Nephron (organoid): Measurements from ENCODE around the gene ALK.

Experiments
- H3K27ac Mint-ChIP-seq, 3 experiments: 2 replicates each; pipeline ENCODE4 v1.8.0; 2020; ENCODE audit warnings: mixed read lengths in 3 of 3, mild to moderate bottlenecking in 2 of 3, moderate library complexity in 1 of 3
- H3K27me3 Mint-ChIP-seq: 2 replicates; pipeline ENCODE4 v1.8.0; 2021; ENCODE audit warnings: low read depth, mild to moderate bottlenecking, moderate library complexity, mixed read lengths
- H3K36me3 Mint-ChIP-seq: 2 replicates; pipeline ENCODE4 v1.8.0; 2020; ENCODE audit warnings: low read depth, mixed read lengths
- H3K4me1 Mint-ChIP-seq: 2 replicates; pipeline ENCODE4 v1.8.0; 2020; ENCODE audit warnings: mixed read lengths
- H3K4me3 Mint-ChIP-seq, 3 experiments: 2 replicates each; pipeline ENCODE4 v1.8.0; 2020; ENCODE audit warnings: mild to moderate bottlenecking in 3 of 3, mixed read lengths in 3 of 3, moderate library complexity in 2 of 3
- H3K9me3 Mint-ChIP-seq: 2 replicates; pipeline ENCODE4 v1.8.0; 2020; ENCODE audit warnings: mixed read lengths
- TF ChIP-seq, protein P1 (sequence below), 3 experiments: fragments of 200-600 bp; sonication (generic); IDR thresholded peaks; one replicate each; pipeline ENCODE4 v1.5.0; 2021; ENCODE audit warnings: antibody characterized with exemption in 3 of 3; ENCODE audit not compliant: unreplicated experiment in 3 of 3

ALK gene

GRCh38 chr2:29848566-29849310 lies 72.6 kb downstream of the ALK start:
- Mint-ChIP-seq H3K4me1 (peaks cover 6% of the 10 kb centered on the region), H3K4me3 (no peak overlapping the region), H3K9me3 (peaks cover 5% of the 10 kb centered on the region), H3K36me3 (no peaks in the 10 kb centered on the region), H3K27ac (no peak overlapping the region), H3K27me3 (peaks cover 20% of the 10 kb centered on the region)
- TF ChIP-seq, protein P1, sequence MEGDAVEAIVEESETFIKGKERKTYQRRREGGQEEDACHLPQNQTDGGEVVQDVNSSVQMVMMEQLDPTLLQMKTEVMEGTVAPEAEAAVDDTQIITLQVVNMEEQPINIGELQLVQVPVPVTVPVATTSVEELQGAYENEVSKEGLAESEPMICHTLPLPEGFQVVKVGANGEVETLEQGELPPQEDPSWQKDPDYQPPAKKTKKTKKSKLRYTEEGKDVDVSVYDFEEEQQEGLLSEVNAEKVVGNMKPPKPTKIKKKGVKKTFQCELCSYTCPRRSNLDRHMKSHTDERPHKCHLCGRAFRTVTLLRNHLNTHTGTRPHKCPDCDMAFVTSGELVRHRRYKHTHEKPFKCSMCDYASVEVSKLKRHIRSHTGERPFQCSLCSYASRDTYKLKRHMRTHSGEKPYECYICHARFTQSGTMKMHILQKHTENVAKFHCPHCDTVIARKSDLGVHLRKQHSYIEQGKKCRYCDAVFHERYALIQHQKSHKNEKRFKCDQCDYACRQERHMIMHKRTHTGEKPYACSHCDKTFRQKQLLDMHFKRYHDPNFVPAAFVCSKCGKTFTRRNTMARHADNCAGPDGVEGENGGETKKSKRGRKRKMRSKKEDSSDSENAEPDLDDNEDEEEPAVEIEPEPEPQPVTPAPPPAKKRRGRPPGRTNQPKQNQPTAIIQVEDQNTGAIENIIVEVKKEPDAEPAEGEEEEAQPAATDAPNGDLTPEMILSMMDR (IDR thresholded peaks at IDR 0.05; ENCODE audit: unreplicated experiment in 3 of 3) = no peak

GRCh38 chr2:29847886-29848285 lies 73.5 kb downstream of the ALK start:
- TF ChIP-seq, protein P1 (IDR thresholded peaks at IDR 0.05; ENCODE audit: unreplicated experiment in 3 of 3) = no peak
- Mint-ChIP-seq H3K27ac (no peak overlapping the region), H3K36me3 (no peaks in the 10 kb centered on the region), H3K4me3 (no peak overlapping the region), H3K27me3 (peaks cover 25% of the 10 kb centered on the region), H3K9me3 (no peaks in the 10 kb centered on the region), H3K4me1 (peaks cover 6% of the 10 kb centered on the region)

- Mint-ChIP-seq H3K4me1 (peaks cover 6% of the 10 kb centered on the region), H3K27me3 (peaks cover 29% of the 10 kb centered on the region), H3K36me3 (no peaks in the 10 kb centered on the region), H3K9me3 (no peaks in the 10 kb centered on the region), H3K27ac (no peak overlapping the region), H3K4me3 (no peak overlapping the region)
- TF ChIP-seq, protein P1 (IDR thresholded peaks at IDR 0.05; ENCODE audit: unreplicated experiment in 3 of 3) = no peak
These were observed 76.6 kb downstream of the ALK start for GRCh38 chr2:29844713-29845326.

GRCh38 chr2:29841386-29842004 lies 79.9 kb downstream of the ALK start:
- Mint-ChIP-seq H3K36me3 (no peaks in the 10 kb centered on the region), H3K27ac (no peak overlapping the region), H3K4me3 (no peak overlapping the region), H3K4me1 (no peaks in the 10 kb centered on the region), H3K9me3 (peaks cover 11% of the 10 kb centered on the region), H3K27me3 (peaks cover 23% of the 10 kb centered on the region)
- TF ChIP-seq, protein P1 (IDR thresholded peaks at IDR 0.05; ENCODE audit: unreplicated experiment in 3 of 3) = peak; percentile 77 to 95 (median 92)

GRCh38 chr2:29839306-29839705 lies 82.1 kb downstream of the ALK start:
- peaks cover 23% of the 10 kb centered on the region for H3K27me3 Mint-ChIP-seq
- H3K9me3 Mint-ChIP-seq = peaks cover 15% of the 10 kb centered on the region
- no peak overlapping the region for H3K4me3 Mint-ChIP-seq
- TF ChIP-seq, protein P1 (IDR thresholded peaks at IDR 0.05; ENCODE audit: unreplicated experiment in 3 of 3) = no peak
- no peaks in the 10 kb centered on the region for H3K4me1 Mint-ChIP-seq
- no peak overlapping the region for H3K27ac Mint-ChIP-seq
- no peaks in the 10 kb centered on the region for H3K36me3 Mint-ChIP-seq
